WTC11 (cell line): ENCODE measurements around the gene BMPR1B. TPM values are rescaled to one million over a fixed set of nuclear protein-coding genes. Genes with fewer than 3 reads are reported as not detected.

ENCODE experiments used
- ATAC-seq: fragments of 200-7000 bp; cut with Tn5 transposase; 2 replicates; pipeline ENCODE4 v1.10.0; 2021; ENCODE audit warnings: mild to moderate bottlenecking, moderate library complexity
- CTCF ChIA-PET: fragments of 300-600 bp; sonication (Branson Sonifier 250); formaldehyde crosslinking; loops from one replicate; lab custom pipeline; 2021; ENCODE audit warnings: antibody characterized with exemption; lab: Charles Lee
- POLR2A ChIA-PET: fragments of 350-600 bp; sonication (Branson Sonifier 250); formaldehyde crosslinking; loops from one replicate; lab custom pipeline; 2021; ENCODE audit warnings: antibody characterized with exemption; lab: Charles Lee
- DNase-seq: peaks from one replicate; pipeline ENCODE4 v3.0.0; 2021; ENCODE audit warnings: low spot score
- H3K27ac Mint-ChIP-seq: 2 replicates; pipeline ENCODE4 v1.8.0; 2021; ENCODE audit warnings: mixed read lengths
- H3K27me3 Mint-ChIP-seq: 2 replicates; pipeline ENCODE4 v1.8.0; 2021; ENCODE audit warnings: low read depth, mild to moderate bottlenecking, moderate library complexity, mixed read lengths
- H3K36me3 Mint-ChIP-seq: 2 replicates; pipeline ENCODE4 v1.8.0; 2021; ENCODE audit warnings: mixed read lengths
- H3K4me1 Mint-ChIP-seq: 2 replicates; pipeline ENCODE4 v1.8.0; 2022; ENCODE audit warnings: mixed read lengths
- H3K4me3 Mint-ChIP-seq: 2 replicates; pipeline ENCODE4 v1.8.0; 2021; ENCODE audit warnings: mild to moderate bottlenecking, moderate library complexity, mixed read lengths
- H3K9me3 Mint-ChIP-seq: 2 replicates; pipeline ENCODE4 v1.8.0; 2021; ENCODE audit warnings: mixed read lengths
- ATF1 ChIP-seq: sonication (generic); formaldehyde crosslinking; IDR thresholded peaks from 2 replicates; pipeline ENCODE4 v1.8.1; 2023; ENCODE audit warnings: mild to moderate bottlenecking, moderate library complexity, missing genetic modification reagents
- E2F1 ChIP-seq: sonication (generic); formaldehyde crosslinking; IDR thresholded peaks from 2 replicates; pipeline ENCODE4 v1.8.0; 2022; ENCODE audit warnings: mild to moderate bottlenecking, missing genetic modification reagents
- E2F4 ChIP-seq: sonication (generic); formaldehyde crosslinking; IDR thresholded peaks from 2 replicates; pipeline ENCODE4 v1.8.1; 2022; ENCODE audit warnings: low read depth, mild to moderate bottlenecking, moderate library complexity, missing genetic modification reagents, borderline replicate concordance
- ERG ChIP-seq: fragments of 250-450 bp; sonication (Bioruptor Pico); IDR thresholded peaks from 2 replicates; pipeline ENCODE4 v1.8.0; 2021; ENCODE audit warnings: mild to moderate bottlenecking
- FOXP1 ChIP-seq: sonication (generic); formaldehyde crosslinking; IDR thresholded peaks from 2 replicates; pipeline ENCODE4 v1.8.0; 2022; ENCODE audit warnings: missing genetic modification reagents, mild to moderate bottlenecking, moderate library complexity, borderline replicate concordance
- GRHL2 ChIP-seq: fragments of 250-450 bp; sonication (Bioruptor Pico); IDR thresholded peaks from 2 replicates; pipeline ENCODE4 v1.8.0; 2022; ENCODE audit warnings: mild to moderate bottlenecking, moderate library complexity; ENCODE audit not compliant: insufficient replicate concordance, severe bottlenecking
- GTF2I ChIP-seq: fragments of 250-450 bp; sonication (Bioruptor Pico); conservative IDR thresholded peaks from 2 replicates; pipeline ENCODE4 v1.4.0; 2021; ENCODE audit warnings: mild to moderate bottlenecking
- IRF1 ChIP-seq: sonication (generic); formaldehyde crosslinking; IDR thresholded peaks from 2 replicates; pipeline ENCODE4 v1.8.0; 2023; ENCODE audit warnings: missing genetic modification reagents
- NFE2L1 ChIP-seq: sonication (generic); formaldehyde crosslinking; IDR thresholded peaks from 2 replicates; pipeline ENCODE4 v1.8.1; 2023; ENCODE audit warnings: missing genetic modification reagents
- NFYB ChIP-seq: sonication (generic); formaldehyde crosslinking; conservative IDR thresholded peaks from 2 replicates; pipeline ENCODE4 v1.8.0; 2022; ENCODE audit warnings: low read depth, missing genetic modification reagents
- NR1H2 ChIP-seq: sonication (generic); formaldehyde crosslinking; IDR thresholded peaks from 2 replicates; pipeline ENCODE4 v1.9.0; 2021; ENCODE audit warnings: mild to moderate bottlenecking, moderate library complexity, missing genetic modification reagents
- NR3C1 ChIP-seq: sonication (generic); formaldehyde crosslinking; conservative IDR thresholded peaks from 2 replicates; pipeline ENCODE4 v1.8.1; 2023; ENCODE audit warnings: low read depth, mild to moderate bottlenecking, missing genetic modification reagents
- RELA ChIP-seq: sonication (generic); formaldehyde crosslinking; IDR thresholded peaks from 2 replicates; pipeline ENCODE4 v1.8.1; 2022; ENCODE audit warnings: missing genetic modification reagents, mild to moderate bottlenecking, borderline replicate concordance
- SOX15 ChIP-seq: fragments of 250-450 bp; sonication (Bioruptor Pico); IDR thresholded peaks from 2 replicates; pipeline ENCODE4 v1.9.0; 2021; ENCODE audit warnings: mild to moderate bottlenecking
- USF2 ChIP-seq: sonication (generic); formaldehyde crosslinking; IDR thresholded peaks from 2 replicates; pipeline ENCODE4 v1.8.1; 2023; ENCODE audit warnings: mild to moderate bottlenecking, missing genetic modification reagents, moderate library complexity
- ZBTB21 ChIP-seq: sonication (generic); formaldehyde crosslinking; IDR thresholded peaks from 2 replicates; pipeline ENCODE4 v1.8.1; 2023; ENCODE audit warnings: mild to moderate bottlenecking, missing genetic modification reagents, borderline replicate concordance
- ZBTB43 ChIP-seq: sonication (generic); formaldehyde crosslinking; IDR thresholded peaks from 2 replicates; pipeline ENCODE4 v1.8.1; 2023; ENCODE audit warnings: mild to moderate bottlenecking, missing genetic modification reagents
- ZMAT4 ChIP-seq: fragments of 250-450 bp; sonication (Bioruptor Pico); IDR thresholded peaks from 2 replicates; pipeline ENCODE4 v1.9.0; 2021; ENCODE audit warnings: mild to moderate bottlenecking
- ZNF396 ChIP-seq: fragments of 250-450 bp; sonication (Bioruptor Pico); IDR thresholded peaks from 2 replicates; pipeline ENCODE4 v1.8.0; 2021; ENCODE audit warnings: mild to moderate bottlenecking, moderate library complexity, borderline replicate concordance
- ZNF512 ChIP-seq: sonication (generic); formaldehyde crosslinking; IDR thresholded peaks from 2 replicates; pipeline ENCODE4 v1.8.1; 2022; ENCODE audit warnings: missing genetic modification reagents, borderline replicate concordance
- ZNF671 ChIP-seq: fragments of 250-450 bp; sonication (Bioruptor Pico); IDR thresholded peaks from 2 replicates; pipeline ENCODE4 v1.8.0; 2021; ENCODE audit warnings: mild to moderate bottlenecking
- total RNA-seq: library from RNA; stranded (reverse); gene quantifications from 3 replicates; pipeline ENCODE4 v1.2.3, GENCODE V29; 2021

The BMPR1B gene
- total RNA-seq, 1 experiment from 2014 or later = 0.77 TPM

- ATAC-seq = no peak
- TF ChIP-seq GTF2I (CRISPR knock-in tag) = no peak
- no peak for TF ChIP-seq NR3C1
- TF ChIP-seq SOX15 (CRISPR knock-in tag) = no peak
- TF ChIP-seq NFE2L1 (CRISPR knock-in tag) = no peak
- no peak for TF ChIP-seq RELA (CRISPR knock-in tag)
Observed at GRCh38 chr4:94917146-94917545, 159.4 kb downstream of the BMPR1B start.

GRCh38 chr4:94918543-94918942, 160.8 kb downstream of the BMPR1B start:
- Mint-ChIP-seq H3K27me3 (no peaks in the 10 kb centered on the region; the same call in 1 of the 2 replicates), H3K4me1 (peaks cover 3% of the 10 kb centered on the region; the same call in 1 of the 2 replicates), H3K9me3 (peaks cover 44% of the 10 kb centered on the region), H3K4me3 (no peak overlapping the region), H3K36me3 (peaks cover 33% of the 10 kb centered on the region), H3K27ac (no peak overlapping the region)
- POLR2A ChIA-PET = no interaction called here
- DNase-seq (no peak), ATAC-seq (no peak)
- TF ChIP-seq NFE2L1 (CRISPR knock-in tag) (no peak), ZMAT4 (CRISPR knock-in tag) (no peak), ZBTB43 (CRISPR knock-in tag) (no peak), IRF1 (CRISPR knock-in tag) (no peak), ZNF396 (CRISPR knock-in tag) (no peak), NFYB (CRISPR knock-in tag) (no peak)
- CTCF ChIA-PET = no interaction called here

More at GRCh38 chr4:94917146-94917545, 159.4 kb downstream of the BMPR1B start:
- peaks cover 33% of the 10 kb centered on the region for H3K36me3 Mint-ChIP-seq
- ChIA-PET CTCF (no interaction called here), POLR2A (no interaction called here)
- H3K4me3 Mint-ChIP-seq = no peak overlapping the region
- H3K27ac Mint-ChIP-seq = no peak overlapping the region
- DNase-seq = no peak
- peaks cover 44% of the 10 kb centered on the region for H3K9me3 Mint-ChIP-seq
- H3K4me1 Mint-ChIP-seq = peaks cover 6% of the 10 kb centered on the region; the same call in 1 of the 2 replicates
- H3K27me3 Mint-ChIP-seq = no peaks in the 10 kb centered on the region; the same call in 1 of the 2 replicates

- Mint-ChIP-seq H3K36me3 (peaks cover 25% of the 10 kb centered on the region), H3K27me3 (no peaks in the 10 kb centered on the region; the same call in 1 of the 2 replicates), H3K4me3 (no peak overlapping the region), H3K9me3 (peaks cover 29% of the 10 kb centered on the region), H3K4me1 (peaks cover 2% of the 10 kb centered on the region; the same call in 1 of the 2 replicates), H3K27ac (no peak overlapping the region)
- TF ChIP-seq GRHL2 (CRISPR knock-in tag) (no peak), NR1H2 (CRISPR knock-in tag) (no peak), FOXP1 (CRISPR knock-in tag) (no peak), E2F1 (no peak), USF2 (CRISPR knock-in tag) (no peak), E2F4 (no peak), ZNF512 (no peak), ERG (CRISPR knock-in tag) (no peak), ZNF671 (CRISPR knock-in tag) (no peak), ATF1 (CRISPR knock-in tag) (no peak), ZBTB21 (no peak)
- ChIA-PET CTCF (no interaction called here), POLR2A (no interaction called here)
- ATAC-seq (peak; percentile 47), DNase-seq (no peak)
Observed at GRCh38 chr4:94920369-94920768, 162.6 kb downstream of the BMPR1B start.
